GM19467 (cell line): ENCODE measurements around the gene GARRE1.
"Not testable (repeated sequence)": the region's sequence is repeated elsewhere in the genome, so short reads cannot be mapped to it uniquely, and the experiment has no call there.

ENCODE experiments used
- ATAC-seq: cut with Tn5 transposase; IDR thresholded peaks from one replicate; pipeline ENCODE4 v1.9.1; 2021; ENCODE audit warnings: mild to moderate bottlenecking, moderate library complexity; ENCODE audit not compliant: unreplicated experiment

The GARRE1 gene

DNA sequence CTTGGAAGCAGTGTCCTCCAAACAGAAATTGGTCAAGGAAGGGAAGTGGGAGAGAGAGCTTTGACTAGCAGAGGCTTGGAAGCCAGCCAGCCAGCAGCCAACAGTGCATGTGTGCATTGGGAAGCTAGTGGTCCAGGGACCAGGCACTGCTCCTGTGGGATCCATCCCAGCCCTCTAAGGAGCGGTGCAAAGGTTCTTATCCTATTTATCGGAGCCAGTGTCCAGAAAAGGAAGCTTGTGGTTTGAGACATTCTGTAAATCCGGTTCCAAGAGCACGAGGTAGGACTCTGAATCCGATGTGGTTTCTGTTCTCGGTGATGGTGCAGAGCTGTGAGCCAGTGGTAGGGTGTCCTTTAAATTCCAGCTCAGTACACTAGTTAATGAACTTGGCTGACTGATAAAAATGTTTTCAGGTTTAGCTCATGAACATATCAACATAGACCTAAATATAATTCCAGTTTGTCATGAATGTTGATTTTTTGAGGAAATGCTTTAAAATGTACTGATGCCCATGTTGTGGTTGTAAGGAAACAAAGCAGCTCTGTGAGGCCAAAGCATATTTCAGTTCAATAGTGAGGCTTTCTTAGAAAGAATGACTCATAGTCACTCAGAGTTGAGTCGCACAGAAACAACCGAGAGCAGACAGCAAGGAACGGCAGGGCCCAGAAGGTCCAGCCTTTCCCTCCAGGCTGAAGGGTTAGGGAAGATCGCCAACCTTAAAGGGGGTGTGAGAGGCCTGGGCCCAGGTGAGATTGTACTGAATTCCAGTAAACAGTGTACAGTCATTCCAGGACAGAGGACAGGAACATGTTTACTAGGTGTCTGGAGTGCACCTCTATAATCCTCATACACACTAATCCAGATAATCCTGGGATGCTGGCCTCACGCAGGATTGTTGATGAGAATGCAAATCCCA is 21.5 kb upstream of the GARRE1 start:
- no peak for ATAC-seq

DNA sequence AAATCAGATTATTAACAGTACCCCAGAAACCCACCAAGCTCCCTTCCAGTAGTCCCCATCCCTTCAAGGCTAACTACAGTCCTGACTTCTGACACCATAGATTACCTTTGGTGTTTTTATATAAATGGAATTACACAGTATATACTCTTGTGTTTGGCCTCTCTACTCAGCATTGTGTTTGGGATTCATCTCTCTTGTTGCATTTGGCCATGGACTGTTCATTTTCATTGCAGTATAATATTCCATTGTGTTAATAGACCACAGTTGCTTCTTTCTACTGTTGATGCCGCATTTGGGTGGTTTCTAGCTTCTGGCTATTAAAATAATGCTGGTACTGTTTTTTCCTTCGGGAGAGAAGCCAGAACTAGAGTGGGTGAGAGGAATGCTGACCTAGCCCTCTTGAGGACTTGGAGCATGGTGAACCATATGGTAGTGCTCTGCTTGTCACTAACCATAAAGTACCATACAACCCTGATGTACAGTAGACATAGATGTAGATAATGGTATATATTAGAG is 18.9 kb upstream of the GARRE1 start:
- ATAC-seq = no peak

DNA sequence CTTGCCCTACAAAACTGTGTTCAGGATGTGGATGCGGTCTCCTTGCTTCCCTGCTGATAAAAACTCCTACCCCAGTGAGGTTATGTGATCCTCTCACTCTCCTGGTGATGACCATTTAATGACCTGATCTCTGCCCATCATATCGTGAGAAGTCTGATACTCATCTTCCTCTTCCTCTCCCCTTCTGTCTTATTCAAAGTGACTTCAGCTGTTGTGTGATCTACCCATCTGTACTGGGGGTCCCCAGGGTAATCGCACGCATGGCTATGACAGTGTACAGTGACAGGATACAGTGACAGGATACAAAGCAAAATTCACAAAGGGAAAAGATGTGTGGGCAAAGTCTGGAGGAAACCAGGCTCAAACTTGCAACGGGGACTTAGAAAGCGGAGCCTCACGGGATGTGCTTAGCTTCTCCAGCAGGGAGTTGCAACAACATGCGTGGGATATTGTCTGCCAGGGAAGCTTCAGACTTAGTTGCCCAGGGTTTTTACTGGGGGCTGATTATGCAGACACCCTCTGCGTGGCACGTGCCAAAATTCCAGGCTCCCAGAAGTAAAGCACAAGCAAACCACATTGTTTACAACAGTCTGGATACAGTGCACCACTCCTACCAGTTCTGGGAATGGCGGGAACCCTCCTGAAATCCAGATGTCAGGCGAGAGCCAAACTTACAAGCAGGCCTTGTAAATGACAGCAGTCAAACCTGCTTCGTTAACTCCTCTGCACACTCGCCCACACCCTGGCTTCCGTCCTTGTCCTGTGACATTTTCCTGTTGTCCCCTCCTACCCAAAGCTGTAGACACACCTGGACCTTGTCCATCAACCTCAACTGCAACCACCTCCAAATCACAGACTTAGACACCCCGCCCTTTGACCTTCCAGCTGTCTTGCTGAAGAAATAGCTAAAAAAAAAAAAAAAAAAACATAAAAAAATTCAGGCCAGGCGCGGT is 18.0 kb upstream of the GARRE1 start:
- ATAC-seq = no peak

DNA sequence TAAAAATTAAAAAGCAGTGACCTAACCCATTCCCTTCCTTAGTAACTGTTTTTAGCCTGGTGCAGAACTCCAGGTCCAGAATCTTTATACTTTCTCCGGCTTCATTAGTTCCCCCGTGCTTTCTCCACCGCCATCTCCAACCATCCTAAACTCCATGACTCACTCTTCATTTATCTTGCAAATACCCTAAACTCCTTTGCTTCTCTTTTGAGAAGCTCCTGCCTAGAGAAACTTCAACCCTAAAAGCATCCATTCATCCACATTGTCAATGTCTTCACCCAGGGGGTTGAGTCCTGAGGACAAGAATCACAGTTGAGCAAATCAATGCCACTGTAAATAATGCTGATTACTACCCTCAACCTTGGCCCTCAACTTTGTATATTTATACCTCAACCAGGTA is 17.1 kb upstream of the GARRE1 start:
- ATAC-seq = no peak

DNA sequence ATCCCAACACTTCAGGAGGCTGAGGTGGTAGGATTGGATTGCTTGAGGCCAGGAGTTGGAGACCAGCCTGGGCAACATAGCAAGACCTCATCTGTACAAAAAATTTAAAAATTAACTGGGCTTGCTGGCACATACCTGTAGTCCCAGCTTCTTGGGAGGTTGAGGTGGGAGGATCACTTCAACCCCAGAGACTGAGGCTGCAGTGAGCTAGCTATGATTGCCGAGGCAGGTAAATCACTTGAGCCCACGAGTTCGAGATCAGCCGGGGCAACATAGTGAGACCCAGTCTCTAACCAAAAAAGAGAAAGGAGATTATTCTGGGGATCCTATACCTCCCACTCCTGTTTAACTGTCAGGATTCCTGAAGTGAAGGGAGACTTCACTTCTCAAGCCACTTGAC is 16.4 kb upstream of the GARRE1 start:
- no peak for ATAC-seq

DNA sequence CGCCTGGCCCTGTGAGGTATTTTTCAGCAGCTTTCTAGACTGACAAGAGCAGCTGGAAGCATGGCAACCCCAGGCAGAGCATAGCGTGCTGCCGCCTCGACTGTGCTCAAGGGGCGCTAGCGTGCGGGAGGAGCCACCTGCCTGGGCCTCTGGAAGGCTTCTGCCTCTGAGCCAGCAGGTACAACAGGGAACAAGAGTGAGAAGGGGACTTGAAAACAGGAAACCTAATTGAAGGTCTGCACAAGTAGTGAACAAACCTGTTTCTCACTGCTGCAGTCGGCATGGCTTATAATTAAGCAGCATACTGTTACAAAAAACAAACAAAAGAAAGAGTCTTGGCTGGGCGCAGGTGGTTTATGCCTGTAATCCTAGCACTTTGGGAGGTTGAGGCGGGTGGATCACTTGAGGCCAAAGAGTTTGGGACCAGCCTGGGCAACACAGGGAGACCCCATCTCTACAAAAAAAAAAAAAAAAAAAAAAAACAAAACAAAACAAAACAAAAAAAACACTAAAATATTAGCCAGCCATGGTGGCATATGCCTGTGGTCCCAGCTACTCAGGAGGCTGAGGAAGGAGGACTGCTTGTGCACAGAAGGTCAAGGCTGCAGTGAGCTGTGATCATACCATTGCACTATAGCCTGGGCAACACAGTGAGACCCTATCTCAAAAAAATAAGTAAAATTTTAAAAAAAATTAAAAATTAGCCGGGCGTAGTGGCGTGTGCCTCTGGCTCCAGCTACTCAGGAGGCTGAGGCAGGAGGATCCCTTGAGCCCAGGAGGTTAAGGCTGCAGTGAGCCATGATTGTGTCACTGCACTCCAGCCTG is 12.6 kb upstream of the GARRE1 start:
- no peak for ATAC-seq

DNA sequence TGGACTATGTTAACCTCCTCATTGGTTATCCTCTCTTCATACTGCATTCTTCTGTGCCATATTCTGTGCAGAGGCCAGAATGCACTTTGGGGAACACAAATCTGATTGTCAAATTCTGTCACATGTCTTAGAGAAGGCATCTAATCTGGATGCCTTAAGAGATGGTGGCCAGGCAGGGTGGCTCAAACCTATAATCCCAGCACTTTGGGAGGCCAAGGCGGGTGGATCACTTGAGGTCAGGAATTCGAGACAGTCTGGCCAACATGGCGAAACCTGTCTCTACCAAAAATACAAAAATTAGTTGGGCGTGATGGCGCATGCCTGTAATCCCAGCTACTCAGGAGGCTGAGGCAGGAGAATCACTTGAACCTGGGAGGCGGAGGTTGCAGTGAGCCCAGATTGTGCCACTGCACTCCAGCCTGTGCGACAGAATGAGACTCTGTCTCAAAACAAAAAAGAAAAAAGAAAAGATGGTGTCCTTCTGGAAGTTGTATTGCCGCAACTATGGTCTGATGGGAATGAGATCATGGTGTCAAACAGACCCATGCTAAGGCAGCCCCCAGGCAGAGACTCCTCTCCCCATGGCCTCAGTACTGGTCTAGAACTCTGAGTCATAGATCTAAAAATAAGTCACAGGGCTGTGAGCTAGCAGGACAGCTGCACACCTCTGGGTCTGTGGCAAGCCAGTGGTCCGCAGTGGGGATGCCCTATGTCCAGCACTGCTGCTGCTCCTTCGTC is 11.0 kb upstream of the GARRE1 start:
- not testable (repeated sequence) for ATAC-seq

DNA sequence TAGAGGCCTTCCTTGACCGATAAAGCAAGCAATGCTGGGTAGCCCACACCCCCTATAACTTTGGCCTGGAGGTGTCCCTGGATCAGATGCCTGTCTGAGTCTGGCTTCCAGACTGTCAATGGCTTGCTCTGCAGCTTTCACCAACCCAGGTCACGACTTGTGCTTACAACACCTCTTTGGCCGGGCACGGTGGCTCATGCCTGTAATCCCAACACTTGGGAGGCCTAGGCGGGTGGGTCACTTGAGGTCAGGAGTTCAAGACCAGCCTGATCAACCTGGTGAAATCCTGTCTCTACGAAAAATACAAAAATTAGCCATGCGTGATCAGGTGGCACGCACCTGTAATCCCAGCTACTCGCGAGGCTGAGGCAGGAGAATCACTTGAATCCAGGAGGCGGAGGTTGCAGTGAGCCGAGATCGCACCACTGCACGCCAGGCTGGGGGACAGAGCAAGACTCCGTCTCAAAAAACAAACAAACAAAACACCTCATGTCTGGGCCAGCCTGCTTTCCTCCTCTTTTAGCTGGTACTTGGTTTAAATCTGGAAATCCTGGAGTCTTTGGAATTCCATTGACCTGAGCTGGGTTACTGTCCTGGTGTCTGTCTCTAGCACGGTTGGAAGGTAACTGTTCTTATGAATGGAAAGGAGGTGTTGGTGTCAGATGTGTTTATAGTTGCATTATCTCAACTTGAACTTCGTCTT is 10.3 kb upstream of the GARRE1 start:
- ATAC-seq = no peak

DNA sequence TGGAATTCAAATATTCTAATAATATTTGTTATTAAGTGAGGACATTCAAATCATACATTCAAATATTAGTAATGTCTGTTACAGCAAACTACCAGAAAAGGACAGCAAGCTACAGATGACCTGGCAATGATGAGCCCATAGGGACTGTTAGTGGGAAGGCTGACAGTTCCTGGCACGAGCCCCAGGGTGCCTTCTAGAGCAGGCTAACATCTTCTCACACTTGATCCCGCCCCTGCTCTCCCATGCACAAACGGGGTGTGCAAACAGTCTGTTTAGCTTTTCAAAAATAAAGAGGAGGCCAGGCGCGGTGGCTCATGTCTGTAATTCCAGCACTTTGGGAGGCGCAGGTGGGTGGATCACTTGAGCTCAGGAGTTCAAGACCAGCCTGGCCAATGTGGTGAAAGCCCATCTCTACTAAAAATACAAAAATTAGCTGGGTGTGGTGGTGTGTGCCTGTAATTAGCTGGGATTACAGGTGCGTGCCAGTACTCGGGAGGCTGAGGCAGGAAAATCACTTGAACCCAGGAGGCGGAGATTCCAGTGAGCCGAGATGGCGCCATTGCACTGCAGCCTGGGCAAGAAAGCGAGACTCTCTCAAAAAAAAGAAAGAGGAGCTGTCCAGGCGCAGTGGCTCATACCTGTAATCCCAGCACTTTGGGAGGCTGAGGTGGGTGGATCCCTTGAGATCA is 9.6 kb upstream of the GARRE1 start:
- ATAC-seq = no peak

DNA sequence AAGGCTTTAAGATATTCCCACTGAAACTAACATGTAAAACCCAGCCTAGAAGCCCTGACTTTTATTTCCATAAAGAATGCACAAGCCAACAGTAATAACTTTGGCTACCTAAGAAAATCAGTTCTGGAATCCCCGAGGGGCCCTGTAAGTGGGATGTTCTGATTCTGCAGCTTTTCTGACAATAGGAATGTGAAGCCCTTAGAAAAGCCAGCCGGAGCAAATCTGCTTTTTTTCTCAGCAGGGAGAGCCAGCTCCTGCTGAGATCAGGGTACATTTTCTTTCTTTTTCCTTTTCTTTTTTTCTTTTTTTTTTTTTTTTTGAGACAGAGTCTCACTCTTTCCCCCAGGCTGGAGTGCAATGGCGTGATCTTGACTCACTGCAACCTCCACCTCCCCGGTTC is 8.0 kb upstream of the GARRE1 start:
- no peak for ATAC-seq

DNA sequence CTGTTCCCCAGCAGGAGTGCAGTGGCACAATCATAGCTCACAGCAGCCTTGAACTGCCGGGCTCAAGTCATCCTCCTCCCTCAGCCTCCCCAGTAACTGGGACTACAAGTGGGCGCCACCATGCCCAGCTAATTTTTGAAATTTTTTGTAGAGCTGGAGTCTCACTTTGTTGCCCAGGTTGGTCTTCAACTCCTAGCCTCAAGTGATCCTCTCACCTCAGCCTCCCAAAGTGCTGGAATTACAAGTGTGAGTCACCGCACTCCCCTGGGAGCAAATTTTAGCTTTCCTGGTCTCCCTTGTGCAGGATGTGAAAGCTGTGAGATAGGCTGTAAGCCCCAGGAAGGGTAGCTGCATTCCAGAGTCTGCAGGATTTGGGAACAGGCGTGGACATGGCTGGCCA is 5.4 kb upstream of the GARRE1 start:
- no peak for ATAC-seq

DNA sequence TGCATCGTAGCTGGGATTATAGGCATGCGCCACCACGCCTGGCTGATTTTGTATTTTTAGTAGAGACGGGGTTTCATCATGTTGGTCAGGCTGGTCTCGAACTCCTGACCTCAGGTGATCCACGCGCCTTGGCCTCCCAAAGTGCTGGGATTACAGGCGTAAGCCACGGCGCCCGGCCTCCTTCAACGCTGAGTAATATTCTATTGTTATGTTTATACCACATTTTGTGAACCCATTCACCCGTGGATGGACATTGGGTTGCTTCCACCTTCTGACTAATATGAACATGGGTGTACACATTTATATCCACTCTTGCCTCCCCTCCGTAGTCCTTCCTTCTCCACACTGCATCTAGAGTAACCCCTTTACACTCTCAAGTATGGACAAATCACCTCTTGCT is 1.2 kb upstream of the GARRE1 start:
- ATAC-seq = not testable (repeated sequence)

DNA sequence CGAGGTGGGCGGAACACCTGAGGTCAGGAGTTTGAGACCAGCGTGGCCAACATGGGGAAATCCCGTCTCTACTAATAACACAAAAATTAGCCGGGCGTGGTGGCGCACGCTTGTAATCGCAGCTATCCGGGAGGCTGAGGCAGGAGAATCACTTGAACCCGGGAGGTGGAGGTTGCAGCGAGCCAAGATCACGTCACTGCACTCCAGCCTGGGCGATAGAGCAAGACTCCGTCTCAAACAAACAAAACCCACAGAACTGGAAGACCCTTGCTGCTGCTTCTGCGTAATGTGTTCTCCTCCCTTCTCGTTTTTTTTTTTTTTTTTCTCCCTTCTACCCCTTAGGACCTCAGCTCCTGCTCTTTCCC is 691 bp upstream of the GARRE1 start:
- ATAC-seq = not testable (repeated sequence)

DNA sequence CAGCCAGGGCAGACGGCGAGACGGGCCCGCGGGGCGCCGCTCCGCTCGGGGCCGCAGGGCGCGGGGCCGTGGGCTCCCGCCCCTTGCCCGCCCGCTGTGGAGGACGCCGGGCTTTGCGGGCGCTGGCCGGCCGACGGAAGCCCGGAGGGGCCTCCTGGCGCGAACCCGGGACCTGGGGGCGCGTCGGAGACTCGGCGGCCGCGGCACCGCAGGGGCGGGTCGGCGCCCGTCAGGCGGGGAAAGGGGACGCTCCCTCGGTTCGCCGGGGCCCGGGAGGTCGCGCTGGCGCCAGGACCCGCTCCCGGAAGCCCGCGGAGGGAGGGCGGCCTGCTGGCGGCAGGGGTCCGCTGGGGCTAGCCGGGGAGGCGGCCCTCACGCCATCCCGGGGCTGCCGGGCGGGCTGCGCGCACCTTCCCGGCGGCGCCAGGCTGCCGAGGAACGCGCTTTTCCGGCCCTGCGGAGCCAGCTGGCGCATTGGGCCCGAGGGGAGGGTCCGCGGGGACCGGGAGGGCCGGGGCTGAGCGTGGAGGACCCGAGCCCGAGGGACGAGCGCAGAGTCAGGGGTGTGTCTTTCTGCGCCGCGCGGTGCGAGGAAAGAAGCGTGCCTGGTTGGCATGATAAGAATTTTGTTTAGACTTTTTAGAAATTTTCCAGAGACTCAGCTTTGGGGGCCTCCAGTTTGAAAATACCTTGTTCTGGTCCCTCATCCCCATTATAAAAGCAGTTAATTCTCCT is 511 bp downstream of the GARRE1 start:
- peak; percentile 46 for ATAC-seq

DNA sequence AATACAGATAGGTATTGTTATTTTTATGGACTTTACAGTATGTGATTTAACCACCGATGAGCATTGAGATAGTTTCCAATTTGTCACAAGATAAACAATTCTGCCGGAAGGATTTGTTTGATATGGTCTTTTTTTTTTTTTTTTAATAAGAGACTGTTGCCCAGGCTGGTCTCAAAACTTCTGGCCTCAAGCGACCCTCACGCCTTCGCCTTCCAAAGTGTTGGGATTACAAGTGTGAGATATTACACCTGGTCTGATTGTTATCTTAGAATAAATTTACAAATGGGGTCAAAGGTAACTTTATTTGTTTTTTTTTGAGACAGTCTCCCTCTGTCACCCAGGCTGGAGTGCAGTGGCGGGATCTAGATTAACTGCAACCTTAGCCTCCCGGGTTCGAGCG is 1.2 kb downstream of the GARRE1 start:
- no peak for ATAC-seq

DNA sequence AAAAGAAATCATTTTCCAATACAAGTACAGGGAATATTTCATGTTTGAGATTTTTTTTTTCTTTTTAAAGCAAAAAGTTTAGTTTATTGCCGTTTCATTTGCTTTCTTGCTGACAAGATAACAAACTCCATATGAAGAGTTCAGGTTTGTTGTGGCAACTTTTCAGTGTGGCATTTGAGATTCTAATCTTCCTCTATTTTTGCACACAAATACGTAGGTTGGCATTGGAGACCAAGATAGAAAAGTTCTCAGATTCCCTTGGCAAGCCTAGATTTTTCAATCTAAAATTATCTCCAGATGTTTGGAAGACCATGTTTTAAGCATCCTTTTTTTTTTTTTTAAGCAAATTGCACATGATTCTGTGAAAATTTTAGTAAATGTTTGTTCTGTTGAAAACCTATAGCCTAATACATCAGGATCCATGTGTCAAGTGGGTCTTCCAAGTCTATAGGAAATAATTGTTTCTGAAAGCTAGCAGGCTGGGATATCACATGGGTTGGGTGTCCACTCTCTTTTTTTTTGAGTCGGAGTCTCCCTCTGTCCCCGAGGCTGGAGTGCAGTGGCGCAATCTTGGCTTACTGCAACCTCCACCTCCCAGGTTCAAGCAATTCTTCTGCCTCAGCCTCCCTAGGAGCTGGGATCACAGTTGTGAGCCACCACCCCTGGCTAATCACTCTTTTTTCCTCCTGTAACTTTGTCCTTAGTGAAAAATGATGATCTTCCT is 2.6 kb downstream of the GARRE1 start:
- no peak for ATAC-seq

DNA sequence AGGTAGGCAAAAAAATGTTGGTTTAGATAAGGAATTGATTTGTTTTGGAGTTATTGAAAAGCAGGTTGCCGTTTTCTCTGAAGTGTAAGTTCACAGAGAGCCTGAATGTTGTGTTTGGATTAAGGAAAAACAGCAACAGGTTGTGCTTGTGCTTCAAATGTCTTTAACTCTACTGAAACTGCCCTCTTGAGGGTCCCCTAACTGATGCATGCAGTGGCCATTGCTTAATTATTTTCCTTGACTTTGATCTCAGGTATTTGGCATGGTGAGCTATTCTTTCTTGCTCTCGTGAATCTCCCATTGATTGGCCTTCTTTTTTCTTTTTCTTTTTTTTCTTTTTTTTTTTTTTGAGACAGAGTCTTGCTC is 3.2 kb downstream of the GARRE1 start:
- ATAC-seq = no peak
